Measurements from ENCODE around the gene ZNF407.
"Not testable (repeated sequence)": the region's sequence is repeated elsewhere in the genome, so short reads cannot be mapped to it uniquely, and the experiment has no call there.

Gene ZNF407

GRCh38 chr18:75087119-75088020 lies 489.7 kb downstream of the ZNF407 start:
- no peaks in the 10 kb centered on the region for H3K4me1 ChIP-seq (ENCODE audit: control insufficient read depth in 1 of 2, insufficient read depth in 2 of 2, low read length in 2 of 2)
- no peaks in the 10 kb centered on the region for H3K27me3 ChIP-seq (ENCODE audit: low read depth, low read length)
- no peak overlapping the region for H3K27ac ChIP-seq (ENCODE audit: low read length)
- no peak overlapping the region for H3K4me3 ChIP-seq (ENCODE audit: low read depth in 1 of 2, low read length in 2 of 2)
- H3K36me3 ChIP-seq (ENCODE audit: control insufficient read depth in 1 of 2, insufficient read depth in 2 of 2, low read length in 2 of 2): no peaks in the 10 kb centered on the region
- peaks cover 0 to 3% of the 10 kb centered on the region in 2 donors for H3K9me3 ChIP-seq (ENCODE audit: control insufficient read depth in 1 of 2, low read length in 2 of 2)

- no peaks in the 10 kb centered on the region for H3K36me3 ChIP-seq (ENCODE audit: control insufficient read depth in 1 of 2, insufficient read depth in 2 of 2, low read length in 2 of 2)
- no peak overlapping the region for H3K4me3 ChIP-seq (ENCODE audit: low read depth in 1 of 2, low read length in 2 of 2)
- H3K9me3 ChIP-seq (ENCODE audit: control insufficient read depth in 1 of 2, low read length in 2 of 2): peaks cover 0 to 2% of the 10 kb centered on the region in 2 donors
- no peaks in the 10 kb centered on the region for H3K27me3 ChIP-seq (ENCODE audit: low read depth, low read length)
- no peak overlapping the region for H3K27ac ChIP-seq (ENCODE audit: low read length)
- H3K4me1 ChIP-seq (ENCODE audit: control insufficient read depth in 1 of 2, insufficient read depth in 2 of 2, low read length in 2 of 2): no peaks in the 10 kb centered on the region
These were observed 490.4 kb downstream of the ZNF407 start for GRCh38 chr18:75088021-75088506.

DNA sequence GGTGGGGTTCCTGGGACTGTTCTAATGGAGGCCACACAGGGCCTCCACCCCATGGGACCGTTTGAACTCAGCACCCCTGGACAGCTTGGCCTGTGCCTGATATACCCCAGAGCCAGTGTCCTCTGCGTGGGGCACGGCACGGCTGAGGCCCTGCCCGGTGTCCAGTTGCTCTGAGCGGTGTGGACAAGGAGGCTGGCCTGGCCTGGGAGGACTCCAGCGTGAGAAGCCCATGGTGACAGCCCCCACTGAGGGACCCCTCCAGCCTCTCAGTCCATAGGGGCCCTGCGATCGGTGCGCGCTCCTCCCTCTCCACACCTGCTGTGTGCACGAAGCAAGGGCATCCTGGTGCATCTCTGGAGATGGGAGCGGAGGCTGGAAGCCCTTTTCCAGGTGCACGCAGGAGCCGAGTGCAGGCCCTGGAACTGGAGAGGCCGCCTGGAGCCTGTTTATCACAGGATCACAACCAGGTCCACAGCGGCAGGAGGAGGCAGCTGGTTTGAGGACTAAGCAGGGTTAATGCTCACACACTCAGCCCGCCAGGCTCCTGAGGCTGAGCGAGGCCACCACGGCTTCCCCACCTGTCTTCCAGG lies 491.0 kb downstream of the ZNF407 start:
- Histone ChIP-seq H3K4me3 (ENCODE audit: low read depth in 1 of 2, low read length in 2 of 2) (no peak overlapping the region), H3K36me3 (ENCODE audit: control insufficient read depth in 1 of 2, insufficient read depth in 2 of 2, low read length in 2 of 2) (no peaks in the 10 kb centered on the region), H3K27ac (ENCODE audit: low read length) (no peak overlapping the region), H3K27me3 (ENCODE audit: low read depth, low read length) (no peaks in the 10 kb centered on the region), H3K4me1 (ENCODE audit: control insufficient read depth in 1 of 2, insufficient read depth in 2 of 2, low read length in 2 of 2) (no peaks in the 10 kb centered on the region), H3K9me3 (ENCODE audit: control insufficient read depth in 1 of 2, low read length in 2 of 2) (no peaks in the 10 kb centered on the region)

GRCh38 chr18:75089748-75090327 lies 492.2 kb downstream of the ZNF407 start:
- Histone ChIP-seq H3K4me3 (ENCODE audit: low read depth in 1 of 2, low read length in 2 of 2) (no peak overlapping the region), H3K27me3 (ENCODE audit: low read depth, low read length) (no peaks in the 10 kb centered on the region), H3K9me3 (ENCODE audit: control insufficient read depth in 1 of 2, low read length in 2 of 2) (no peaks in the 10 kb centered on the region), H3K36me3 (ENCODE audit: control insufficient read depth in 1 of 2, insufficient read depth in 2 of 2, low read length in 2 of 2) (no peaks in the 10 kb centered on the region), H3K4me1 (ENCODE audit: control insufficient read depth in 1 of 2, insufficient read depth in 2 of 2, low read length in 2 of 2) (no peaks in the 10 kb centered on the region), H3K27ac (ENCODE audit: low read length) (no peak overlapping the region)

DNA sequence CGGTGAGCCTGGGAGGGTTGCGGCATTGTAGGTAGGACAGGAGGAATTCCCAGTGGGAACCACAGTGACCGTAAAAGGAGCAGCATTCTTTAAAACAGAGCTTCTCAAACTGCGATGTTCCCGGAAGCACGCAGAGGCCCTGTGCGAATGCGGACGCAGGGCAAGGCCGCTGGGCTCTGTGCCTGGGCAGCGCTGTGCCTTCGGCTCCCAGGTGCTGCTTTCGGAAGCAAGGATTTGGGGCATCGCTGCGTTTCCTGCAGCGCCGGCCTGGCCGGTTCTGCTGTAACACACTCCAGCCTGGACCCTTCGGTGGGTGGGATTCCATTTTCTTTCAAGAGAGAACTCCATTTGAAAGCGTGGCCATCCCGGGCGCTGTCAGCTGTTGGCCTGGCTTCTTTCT lies 492.7 kb downstream of the ZNF407 start:
- no peaks in the 10 kb centered on the region for H3K9me3 ChIP-seq (ENCODE audit: control insufficient read depth in 1 of 2, low read length in 2 of 2)
- no peaks in the 10 kb centered on the region for H3K4me1 ChIP-seq (ENCODE audit: control insufficient read depth in 1 of 2, insufficient read depth in 2 of 2, low read length in 2 of 2)
- H3K27me3 ChIP-seq (ENCODE audit: low read depth, low read length): no peaks in the 10 kb centered on the region
- H3K27ac ChIP-seq (ENCODE audit: low read length): no peak overlapping the region
- H3K4me3 ChIP-seq (ENCODE audit: low read depth in 1 of 2, low read length in 2 of 2): no peak overlapping the region
- no peaks in the 10 kb centered on the region for H3K36me3 ChIP-seq (ENCODE audit: control insufficient read depth in 1 of 2, insufficient read depth in 2 of 2, low read length in 2 of 2)

GRCh38 chr18:75097491-75098225 lies 500.0 kb downstream of the ZNF407 start:
- Histone ChIP-seq H3K4me1 (ENCODE audit: control insufficient read depth in 1 of 2, insufficient read depth in 2 of 2, low read length in 2 of 2) (no peaks in the 10 kb centered on the region), H3K27ac (ENCODE audit: low read length) (no peak overlapping the region), H3K4me3 (ENCODE audit: low read depth in 1 of 2, low read length in 2 of 2) (no peak overlapping the region), H3K9me3 (ENCODE audit: control insufficient read depth in 1 of 2, low read length in 2 of 2) (peaks cover 0 to 3% of the 10 kb centered on the region in 2 donors), H3K36me3 (ENCODE audit: control insufficient read depth in 1 of 2, insufficient read depth in 2 of 2, low read length in 2 of 2) (no peaks in the 10 kb centered on the region), H3K27me3 (ENCODE audit: low read depth, low read length) (no peaks in the 10 kb centered on the region)

DNA sequence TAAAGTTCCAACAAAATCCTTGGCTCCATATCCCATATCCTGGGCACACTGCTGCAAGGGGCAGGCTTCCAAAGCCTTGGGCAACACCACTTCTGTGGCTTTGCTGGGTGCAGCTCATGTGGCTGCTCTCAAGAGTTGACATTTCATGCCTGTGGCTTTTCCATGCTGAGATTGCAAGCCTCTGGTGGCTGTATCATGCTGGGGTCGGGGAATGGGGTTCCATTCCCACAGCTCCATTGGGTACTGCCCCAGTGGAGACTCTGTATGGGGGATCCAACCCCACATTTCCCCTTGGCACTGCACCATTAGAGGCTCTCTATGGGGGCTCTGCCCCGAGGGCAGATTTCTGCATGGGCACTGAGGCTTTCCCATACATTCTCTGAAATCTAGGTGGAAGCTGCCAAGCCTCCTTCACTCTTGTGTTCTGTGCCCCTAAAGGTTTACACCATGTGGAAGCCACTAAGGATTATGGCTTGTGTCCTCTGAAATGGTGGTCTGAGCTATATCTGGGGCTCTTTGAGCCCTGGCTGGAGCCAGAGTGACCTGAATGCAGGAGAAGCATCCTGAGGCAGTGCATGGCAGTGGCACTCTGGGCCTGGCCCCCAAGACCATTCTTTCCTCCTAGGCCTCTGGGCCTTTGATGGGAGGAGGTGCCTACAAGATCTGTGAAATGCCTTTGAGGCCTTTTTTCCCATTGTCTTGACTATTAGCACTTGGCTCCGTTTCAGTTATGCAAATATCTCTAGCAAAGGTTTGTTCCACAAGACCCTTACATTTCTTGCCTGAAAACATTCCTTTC lies 503.4 kb downstream of the ZNF407 start:
- H3K4me1 ChIP-seq (ENCODE audit: control insufficient read depth in 1 of 2, insufficient read depth in 2 of 2, low read length in 2 of 2): no peaks in the 10 kb centered on the region
- no peaks in the 10 kb centered on the region for H3K27me3 ChIP-seq (ENCODE audit: low read depth, low read length)
- H3K4me3 ChIP-seq (ENCODE audit: low read depth in 1 of 2, low read length in 2 of 2): no peak overlapping the region
- peaks cover 0 to 1% of the 10 kb centered on the region in 2 donors for H3K9me3 ChIP-seq (ENCODE audit: control insufficient read depth in 1 of 2, low read length in 2 of 2)
- H3K36me3 ChIP-seq (ENCODE audit: control insufficient read depth in 1 of 2, insufficient read depth in 2 of 2, low read length in 2 of 2): no peaks in the 10 kb centered on the region
- H3K27ac ChIP-seq (ENCODE audit: low read length): no peak overlapping the region

DNA sequence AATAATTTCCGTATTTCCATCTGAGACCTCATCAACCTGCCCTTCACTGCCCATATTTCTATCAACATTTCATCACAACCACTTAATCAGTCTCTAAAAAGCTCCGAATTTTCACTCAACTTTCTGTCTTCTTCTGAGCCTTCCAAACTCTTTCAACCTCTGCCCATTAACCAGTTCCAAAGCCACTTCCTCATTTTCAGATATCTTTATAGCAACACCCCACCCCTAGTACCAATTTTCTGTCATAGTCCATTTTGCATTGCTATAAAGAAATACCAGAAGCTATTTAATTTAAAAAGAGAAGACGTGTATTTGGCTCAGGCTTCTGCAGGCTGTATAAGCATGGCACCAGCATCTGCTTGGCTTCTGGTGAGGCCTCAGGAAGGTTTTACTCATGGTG lies 504.2 kb downstream of the ZNF407 start:
- H3K9me3 ChIP-seq (ENCODE audit: control insufficient read depth in 1 of 2, low read length in 2 of 2): no peaks in the 10 kb centered on the region
- H3K27me3 ChIP-seq (ENCODE audit: low read depth, low read length): no peaks in the 10 kb centered on the region
- H3K27ac ChIP-seq (ENCODE audit: low read length): no peak overlapping the region
- H3K36me3 ChIP-seq (ENCODE audit: control insufficient read depth in 1 of 2, insufficient read depth in 2 of 2, low read length in 2 of 2): no peaks in the 10 kb centered on the region
- H3K4me3 ChIP-seq (ENCODE audit: low read depth in 1 of 2, low read length in 2 of 2): no peak overlapping the region
- no peaks in the 10 kb centered on the region for H3K4me1 ChIP-seq (ENCODE audit: control insufficient read depth in 1 of 2, insufficient read depth in 2 of 2, low read length in 2 of 2)

GRCh38 chr18:75104029-75104428 lies 506.4 kb downstream of the ZNF407 start:
- not testable (repeated sequence) for H3K9me3 ChIP-seq (ENCODE audit: control insufficient read depth in 1 of 2, low read length in 2 of 2); H3K27me3 ChIP-seq (ENCODE audit: low read depth, low read length); H3K4me1 ChIP-seq (ENCODE audit: control insufficient read depth in 1 of 2, insufficient read depth in 2 of 2, low read length in 2 of 2); H3K36me3 ChIP-seq (ENCODE audit: control insufficient read depth in 1 of 2, insufficient read depth in 2 of 2, low read length in 2 of 2); H3K4me3 ChIP-seq (ENCODE audit: low read depth in 1 of 2, low read length in 2 of 2); H3K27ac ChIP-seq (ENCODE audit: low read length)

DNA sequence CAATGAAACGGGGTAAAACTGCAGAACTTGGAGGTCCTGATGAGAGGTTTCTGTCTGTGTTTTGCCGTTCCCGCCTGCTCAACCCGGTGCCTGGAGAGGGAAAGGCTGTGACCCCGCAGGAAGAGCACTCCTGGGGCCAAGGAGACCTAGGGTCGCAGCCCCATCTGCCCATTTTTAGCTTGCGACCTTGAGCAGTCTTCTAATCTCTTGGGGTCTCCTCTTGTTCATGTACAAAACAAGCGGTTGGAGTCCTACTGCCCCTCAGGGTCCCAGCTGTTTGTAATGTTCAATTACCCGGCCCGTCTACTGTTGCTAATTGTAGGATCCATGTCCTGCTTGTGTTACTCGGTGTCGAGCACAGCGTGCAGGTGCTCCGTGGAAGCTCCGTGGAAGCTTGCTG lies 506.8 kb downstream of the ZNF407 start:
- no peak overlapping the region for H3K4me3 ChIP-seq (ENCODE audit: low read depth in 1 of 2, low read length in 2 of 2)
- no peaks in the 10 kb centered on the region for H3K9me3 ChIP-seq (ENCODE audit: control insufficient read depth in 1 of 2, low read length in 2 of 2)
- H3K36me3 ChIP-seq (ENCODE audit: control insufficient read depth in 1 of 2, insufficient read depth in 2 of 2, low read length in 2 of 2): no peaks in the 10 kb centered on the region
- no peaks in the 10 kb centered on the region for H3K27me3 ChIP-seq (ENCODE audit: low read depth, low read length)
- no peak overlapping the region for H3K27ac ChIP-seq (ENCODE audit: low read length)
- no peaks in the 10 kb centered on the region for H3K4me1 ChIP-seq (ENCODE audit: control insufficient read depth in 1 of 2, insufficient read depth in 2 of 2, low read length in 2 of 2)
